ENCODE measurements around the gene CEP250. TPM values are rescaled to one million over a fixed set of nuclear protein-coding genes. Genes with fewer than 3 reads are reported as not detected.

CEP250 gene
- total RNA-seq, 2 donors from 2014 or later, result 29.8 to 46.5 TPM

- no peaks in the 10 kb centered on the region for H3K4me1 Mint-ChIP-seq
- 92 to 94% methylated on average over 5 of the region's 5 CpGs for WGBS, 2 experiments (ENCODE audit: insufficient coverage in 1 of 2, insufficient read length in 1 of 2)
- Histone ChIP-seq H3K9me3 (ENCODE audit: control insufficient read depth, low read length) (no peaks in the 10 kb centered on the region), H3K4me3 (ENCODE audit: low read length) (no peak overlapping the region), H3K4me1 (ENCODE audit: control insufficient read depth, insufficient read depth, low read length) (no peaks in the 10 kb centered on the region), H3K9ac (ENCODE audit: extremely low read depth, low read length, poor library complexity, severe bottlenecking) (no peak overlapping the region), H3K27me3 (ENCODE audit: control insufficient read depth, insufficient read depth, low read length, poor library complexity, severe bottlenecking) (no peaks in the 10 kb centered on the region), H3K36me3 (ENCODE audit: control insufficient read depth, insufficient read depth, low read length) (peaks cover 34% of the 10 kb centered on the region), H3K27ac (ENCODE audit: low read depth, low read length) (no peak overlapping the region)
- H3K27ac Mint-ChIP-seq, result no peak overlapping the region
- DNase-seq, result no peak
- TF ChIP-seq, protein P1, sequence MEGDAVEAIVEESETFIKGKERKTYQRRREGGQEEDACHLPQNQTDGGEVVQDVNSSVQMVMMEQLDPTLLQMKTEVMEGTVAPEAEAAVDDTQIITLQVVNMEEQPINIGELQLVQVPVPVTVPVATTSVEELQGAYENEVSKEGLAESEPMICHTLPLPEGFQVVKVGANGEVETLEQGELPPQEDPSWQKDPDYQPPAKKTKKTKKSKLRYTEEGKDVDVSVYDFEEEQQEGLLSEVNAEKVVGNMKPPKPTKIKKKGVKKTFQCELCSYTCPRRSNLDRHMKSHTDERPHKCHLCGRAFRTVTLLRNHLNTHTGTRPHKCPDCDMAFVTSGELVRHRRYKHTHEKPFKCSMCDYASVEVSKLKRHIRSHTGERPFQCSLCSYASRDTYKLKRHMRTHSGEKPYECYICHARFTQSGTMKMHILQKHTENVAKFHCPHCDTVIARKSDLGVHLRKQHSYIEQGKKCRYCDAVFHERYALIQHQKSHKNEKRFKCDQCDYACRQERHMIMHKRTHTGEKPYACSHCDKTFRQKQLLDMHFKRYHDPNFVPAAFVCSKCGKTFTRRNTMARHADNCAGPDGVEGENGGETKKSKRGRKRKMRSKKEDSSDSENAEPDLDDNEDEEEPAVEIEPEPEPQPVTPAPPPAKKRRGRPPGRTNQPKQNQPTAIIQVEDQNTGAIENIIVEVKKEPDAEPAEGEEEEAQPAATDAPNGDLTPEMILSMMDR (conservative IDR thresholded peaks at IDR 0.05), result no peak
- H3K27me3 Mint-ChIP-seq (ENCODE audit: insufficient read depth), result no peaks in the 10 kb centered on the region
- no peaks in the 10 kb centered on the region for H3K9me3 Mint-ChIP-seq
- peaks cover 64% of the 10 kb centered on the region for H3K36me3 Mint-ChIP-seq (ENCODE audit: low read depth)
- H3K4me3 Mint-ChIP-seq, result no peak overlapping the region
These were observed 34.3 kb downstream of the CEP250 start for GRCh38 chr20:35489717-35490116.

DNA sequence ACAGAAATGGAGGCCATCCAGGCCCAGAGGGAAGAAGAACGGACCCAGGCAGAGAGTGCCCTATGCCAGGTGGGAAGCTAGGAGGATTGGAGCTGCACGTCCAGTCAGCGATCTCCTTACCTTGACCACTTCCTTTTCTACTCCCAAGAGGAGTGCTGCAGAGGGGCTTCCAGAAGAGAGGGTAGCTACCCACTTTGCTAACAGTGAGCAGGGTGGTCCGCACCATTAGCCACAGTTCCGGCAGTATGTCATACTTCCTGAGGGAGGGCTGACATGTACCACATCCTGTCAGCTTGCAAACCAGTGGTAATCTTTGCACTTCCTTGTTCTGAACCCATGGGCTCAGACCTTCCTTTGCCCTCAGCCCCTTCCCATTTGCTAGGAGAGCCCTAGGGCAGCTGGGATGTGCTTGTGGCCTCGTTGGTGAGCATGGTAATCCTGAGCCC, 35.4 kb downstream of the CEP250 start:
- Mint-ChIP-seq H3K9me3 (no peaks in the 10 kb centered on the region), H3K4me1 (no peaks in the 10 kb centered on the region), H3K4me3 (no peak overlapping the region), H3K27me3 (ENCODE audit: insufficient read depth) (no peaks in the 10 kb centered on the region), H3K36me3 (ENCODE audit: low read depth) (peaks cover 66% of the 10 kb centered on the region), H3K27ac (no peak overlapping the region)
- 93 to 98% methylated on average over 5 to 6 of the region's 6 CpGs for WGBS, 2 experiments (ENCODE audit: insufficient coverage in 1 of 2, insufficient read length in 1 of 2)
- Histone ChIP-seq H3K27ac (ENCODE audit: low read depth, low read length) (no peak overlapping the region), H3K9ac (ENCODE audit: extremely low read depth, low read length, poor library complexity, severe bottlenecking) (no peak overlapping the region), H3K4me3 (ENCODE audit: low read length) (no peak overlapping the region), H3K36me3 (ENCODE audit: control insufficient read depth, insufficient read depth, low read length) (peaks cover 39% of the 10 kb centered on the region), H3K27me3 (ENCODE audit: control insufficient read depth, insufficient read depth, low read length, poor library complexity, severe bottlenecking) (no peaks in the 10 kb centered on the region), H3K4me1 (ENCODE audit: control insufficient read depth, insufficient read depth, low read length) (no peaks in the 10 kb centered on the region), H3K9me3 (ENCODE audit: control insufficient read depth, low read length) (no peaks in the 10 kb centered on the region)
- TF ChIP-seq, protein P1 (conservative IDR thresholded peaks at IDR 0.05), result no peak
- DNase-seq, result no peak

DNA sequence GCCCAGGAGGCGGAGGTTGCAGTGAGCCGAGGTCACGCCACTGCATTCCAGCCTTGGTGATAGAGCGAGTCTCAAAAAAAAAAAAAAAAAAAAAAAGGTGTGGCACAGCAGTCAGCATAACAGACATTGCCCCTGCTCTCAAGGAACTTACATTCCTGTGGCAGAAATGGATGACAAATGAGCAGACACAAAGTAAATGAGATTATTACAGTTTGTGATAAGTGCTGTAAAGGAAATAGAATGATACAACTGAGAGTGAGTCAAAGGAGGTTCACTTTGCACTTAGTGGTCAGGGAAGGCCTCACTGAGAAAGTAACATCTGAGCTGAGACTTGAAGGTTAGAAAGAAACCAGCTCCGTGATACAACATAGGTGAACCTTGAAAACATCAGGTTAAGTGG, 36.4 kb downstream of the CEP250 start:
- Mint-ChIP-seq H3K27ac (no peak overlapping the region), H3K9me3 (no peaks in the 10 kb centered on the region), H3K4me1 (no peaks in the 10 kb centered on the region), H3K4me3 (no peak overlapping the region), H3K36me3 (ENCODE audit: low read depth) (peaks cover 68% of the 10 kb centered on the region), H3K27me3 (ENCODE audit: insufficient read depth) (no peaks in the 10 kb centered on the region)
- H3K27me3 ChIP-seq (ENCODE audit: control insufficient read depth, insufficient read depth, low read length, poor library complexity, severe bottlenecking), result no peaks in the 10 kb centered on the region
- no peak overlapping the region for H3K27ac ChIP-seq (ENCODE audit: low read depth, low read length)
- 83 to 96% methylated on average over 1 to 5 of the region's 5 CpGs for WGBS, 2 experiments (ENCODE audit: insufficient coverage in 1 of 2, insufficient read length in 1 of 2)
- TF ChIP-seq, protein P1 (conservative IDR thresholded peaks at IDR 0.05), result no peak
- no peak for DNase-seq
- no peak overlapping the region for H3K4me3 ChIP-seq (ENCODE audit: low read length)
- H3K9ac ChIP-seq (ENCODE audit: extremely low read depth, low read length, poor library complexity, severe bottlenecking), result no peak overlapping the region
- peaks cover 35% of the 10 kb centered on the region for H3K36me3 ChIP-seq (ENCODE audit: control insufficient read depth, insufficient read depth, low read length)
- H3K9me3 ChIP-seq (ENCODE audit: control insufficient read depth, low read length), result no peaks in the 10 kb centered on the region
- H3K4me1 ChIP-seq (ENCODE audit: control insufficient read depth, insufficient read depth, low read length), result no peaks in the 10 kb centered on the region
